ENCODE data around the gene TMEM132E. TPM values are rescaled to one million over a fixed set of nuclear protein-coding genes. Genes with fewer than 3 reads are reported as not detected.
A peak's percentile ranks its signal among the peaks of the same experiment; 100 is the strongest.

The TMEM132E gene
- total RNA-seq, 1 donor from 2014 or later, result not detected

GRCh38 chr17:34567691-34568465 is 11.5 kb upstream of the TMEM132E start:
- intact Hi-C loops (cut with micrococcal nuclease), result no loop called here
- DNase-seq (no peak), ATAC-seq (no peak)

GRCh38 chr17:34568953-34569352 is 10.4 kb upstream of the TMEM132E start:
- DNase-seq (no peak), ATAC-seq (no peak)
- intact Hi-C loops (cut with micrococcal nuclease), result no loop called here

GRCh38 chr17:34569591-34569990 is 9.8 kb upstream of the TMEM132E start:
- intact Hi-C loops (cut with micrococcal nuclease), result no loop called here
- ATAC-seq, result no peak
- DNase-seq, result no peak

GRCh38 chr17:34570506-34570905 is 8.9 kb upstream of the TMEM132E start:
- intact Hi-C loops (cut with micrococcal nuclease), result no loop called here
- ATAC-seq (no peak), DNase-seq (no peak)

- intact Hi-C loops (cut with micrococcal nuclease), result no loop called here
- DNase-seq, result no peak
- ATAC-seq, result no peak
Measured at GRCh38 chr17:34571428-34572130, 7.8 kb upstream of the TMEM132E start.

GRCh38 chr17:34572483-34572882 is 6.9 kb upstream of the TMEM132E start:
- intact Hi-C loops (cut with micrococcal nuclease), result no loop called here
- ATAC-seq (no peak), DNase-seq (no peak)

- no peak for ATAC-seq
- intact Hi-C loops (cut with micrococcal nuclease), result no loop called here
- DNase-seq, result no peak
Measured at GRCh38 chr17:34575182-34575581, 4.2 kb upstream of the TMEM132E start.

- no peak for DNase-seq
- ATAC-seq, result no peak
- intact Hi-C loops (cut with micrococcal nuclease), result no loop called here
Measured at GRCh38 chr17:34578016-34578415, 1.4 kb upstream of the TMEM132E start.

GRCh38 chr17:34578656-34579016 is 746 bp upstream of the TMEM132E start:
- ATAC-seq (no peak), DNase-seq (no peak)
- intact Hi-C loops (cut with micrococcal nuclease), result no loop called here

- intact Hi-C loops (cut with micrococcal nuclease), result no loop called here
- DNase-seq (peak; percentile 52), ATAC-seq (peak; percentile 68)
Measured at GRCh38 chr17:34579979-34580684, 750 bp downstream of the TMEM132E start.

- ATAC-seq (no peak), DNase-seq (no peak)
- intact Hi-C loops (cut with micrococcal nuclease), result no loop called here
Measured at GRCh38 chr17:34580685-34581445, 1.5 kb downstream of the TMEM132E start.

GRCh38 chr17:34581446-34582184 is 2.2 kb downstream of the TMEM132E start:
- ATAC-seq, result no peak
- intact Hi-C loops (cut with micrococcal nuclease), result no loop called here
- DNase-seq, result no peak

GRCh38 chr17:34582185-34582900 is 3.0 kb downstream of the TMEM132E start:
- DNase-seq (no peak), ATAC-seq (no peak)
- intact Hi-C loops (cut with micrococcal nuclease), result no loop called here

GRCh38 chr17:34582901-34583245 is 3.5 kb downstream of the TMEM132E start:
- DNase-seq (no peak), ATAC-seq (no peak)
- intact Hi-C loops (cut with micrococcal nuclease), result no loop called here

GRCh38 chr17:34584805-34585416 is 5.5 kb downstream of the TMEM132E start:
- no peak for ATAC-seq
- intact Hi-C loops (cut with micrococcal nuclease), result no loop called here
- no peak for DNase-seq

- no peak for DNase-seq
- intact Hi-C loops (cut with micrococcal nuclease), result no loop called here
- ATAC-seq, result no peak
Measured at GRCh38 chr17:34586346-34586846, 7.0 kb downstream of the TMEM132E start.

GRCh38 chr17:34588266-34588665 is 8.9 kb downstream of the TMEM132E start:
- intact Hi-C loops (cut with micrococcal nuclease), result no loop called here
- no peak for ATAC-seq
- no peak for DNase-seq
